ENCODE data around the gene MEF2C.

The MEF2C gene

DNA sequence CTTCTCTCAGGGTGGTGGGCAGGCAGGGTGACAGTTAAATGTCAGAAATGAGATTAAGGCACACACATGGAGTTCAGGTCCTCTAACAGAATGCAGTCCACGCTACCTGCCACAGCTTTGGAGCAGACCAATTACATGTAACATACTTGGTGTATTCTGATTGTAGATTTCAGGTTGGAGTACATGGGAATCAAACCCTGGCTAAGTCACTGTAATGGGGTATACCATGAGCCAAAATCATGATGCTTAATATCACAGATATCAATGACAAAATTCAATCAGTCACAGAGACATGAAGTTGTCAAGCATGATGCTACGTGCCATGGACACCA, 48.9 kb downstream of the MEF2C start:
- H3K27me3 ChIP-seq, result no peaks in the 10 kb centered on the region
- no peaks in the 10 kb centered on the region for H3K9me3 ChIP-seq
- H3K4me3 ChIP-seq, result no peak overlapping the region
- peaks cover 0 to 94% (median 15%) of the 10 kb centered on the region in 4 donors for H3K4me1 ChIP-seq
- peak overlapping the region; percentile 62 to 68 for H3K27ac ChIP-seq
- intact Hi-C loops (cut with DNase I; ENCODE audit: low total_unique reads), result no loop called here
- no peak for DNase-seq
- TF ChIP-seq, protein P1, sequence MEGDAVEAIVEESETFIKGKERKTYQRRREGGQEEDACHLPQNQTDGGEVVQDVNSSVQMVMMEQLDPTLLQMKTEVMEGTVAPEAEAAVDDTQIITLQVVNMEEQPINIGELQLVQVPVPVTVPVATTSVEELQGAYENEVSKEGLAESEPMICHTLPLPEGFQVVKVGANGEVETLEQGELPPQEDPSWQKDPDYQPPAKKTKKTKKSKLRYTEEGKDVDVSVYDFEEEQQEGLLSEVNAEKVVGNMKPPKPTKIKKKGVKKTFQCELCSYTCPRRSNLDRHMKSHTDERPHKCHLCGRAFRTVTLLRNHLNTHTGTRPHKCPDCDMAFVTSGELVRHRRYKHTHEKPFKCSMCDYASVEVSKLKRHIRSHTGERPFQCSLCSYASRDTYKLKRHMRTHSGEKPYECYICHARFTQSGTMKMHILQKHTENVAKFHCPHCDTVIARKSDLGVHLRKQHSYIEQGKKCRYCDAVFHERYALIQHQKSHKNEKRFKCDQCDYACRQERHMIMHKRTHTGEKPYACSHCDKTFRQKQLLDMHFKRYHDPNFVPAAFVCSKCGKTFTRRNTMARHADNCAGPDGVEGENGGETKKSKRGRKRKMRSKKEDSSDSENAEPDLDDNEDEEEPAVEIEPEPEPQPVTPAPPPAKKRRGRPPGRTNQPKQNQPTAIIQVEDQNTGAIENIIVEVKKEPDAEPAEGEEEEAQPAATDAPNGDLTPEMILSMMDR (IDR thresholded peaks at IDR 0.05), result no peak
- no peaks in the 10 kb centered on the region for H3K36me3 ChIP-seq

DNA sequence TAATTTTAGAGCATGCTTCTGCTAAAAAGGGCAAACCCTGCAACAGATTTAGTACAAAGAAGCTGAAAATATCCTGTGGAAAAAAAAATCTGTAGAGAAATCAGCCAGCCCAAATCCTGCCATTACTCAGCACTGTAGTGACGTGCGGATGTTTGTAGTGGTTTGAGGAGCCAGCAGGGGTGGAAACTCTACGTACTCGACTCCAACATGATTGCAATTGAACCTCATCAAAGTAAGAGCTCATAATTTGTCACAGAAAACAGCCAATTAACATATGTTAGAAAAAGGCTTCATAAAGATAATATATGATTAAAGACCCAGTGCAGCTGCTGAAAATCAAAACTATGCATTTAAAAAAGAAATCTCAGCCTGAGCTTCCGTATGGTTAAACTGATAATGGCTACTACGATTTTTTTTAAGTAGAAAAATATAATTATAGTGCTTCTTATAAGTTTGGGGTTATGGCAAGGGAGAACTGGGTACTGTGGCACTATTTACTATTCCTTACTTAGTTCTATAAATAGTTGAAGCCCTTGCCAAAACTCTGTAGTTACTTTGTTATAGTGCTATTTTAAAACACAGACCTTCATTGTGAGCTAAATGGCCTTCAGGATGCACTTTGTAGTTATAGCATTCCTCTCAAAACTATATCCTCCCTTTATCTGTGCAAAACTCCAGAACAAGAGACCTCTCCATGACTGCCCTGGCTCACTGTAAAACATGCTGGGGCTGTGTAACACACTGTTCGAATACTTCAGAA, 49.4 kb downstream of the MEF2C start:
- peak; percentile 68 to 78 for DNase-seq
- intact Hi-C loops (cut with DNase I; ENCODE audit: low total_unique reads), result no loop called here
- TF ChIP-seq, protein P1 (IDR thresholded peaks at IDR 0.05), result no peak
- Histone ChIP-seq H3K9me3 (no peaks in the 10 kb centered on the region), H3K36me3 (no peaks in the 10 kb centered on the region), H3K4me3 (peak overlapping the region; percentile 13 to 24), H3K4me1 (peaks cover 0 to 94% (median 15%) of the 10 kb centered on the region in 4 donors), H3K27ac (peak overlapping the region; percentile 62 to 68), H3K27me3 (no peaks in the 10 kb centered on the region)

DNA sequence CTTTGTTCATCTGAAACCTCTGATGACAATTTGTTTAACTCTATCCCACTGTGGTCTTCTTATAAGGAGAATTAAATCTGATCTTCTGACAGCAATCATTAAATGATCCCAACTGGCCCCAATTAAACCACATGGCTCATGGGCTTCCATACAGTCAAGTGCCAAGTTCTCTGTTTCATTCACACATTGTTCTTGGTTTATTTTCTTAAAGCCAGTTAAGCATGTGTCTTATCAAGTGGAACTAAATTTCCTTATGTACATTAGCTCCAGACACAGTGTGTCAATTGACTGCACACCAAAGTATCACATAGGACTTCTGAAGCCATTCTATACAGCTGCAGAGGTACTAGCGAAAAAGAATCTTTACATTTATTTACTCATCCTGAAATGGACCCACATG, 51.2 kb downstream of the MEF2C start:
- intact Hi-C loops (cut with DNase I; ENCODE audit: low total_unique reads), result no loop called here
- H3K4me1 ChIP-seq, result peaks cover 0 to 90% (median 20%) of the 10 kb centered on the region in 4 donors
- TF ChIP-seq, protein P1 (IDR thresholded peaks at IDR 0.05), result no peak
- H3K9me3 ChIP-seq, result no peaks in the 10 kb centered on the region
- no peak for DNase-seq
- H3K36me3 ChIP-seq, result no peaks in the 10 kb centered on the region
- H3K27ac ChIP-seq, result peak overlapping the region; percentile 35 to 70
- H3K4me3 ChIP-seq, result no peak overlapping the region
- H3K27me3 ChIP-seq, result no peaks in the 10 kb centered on the region

DNA sequence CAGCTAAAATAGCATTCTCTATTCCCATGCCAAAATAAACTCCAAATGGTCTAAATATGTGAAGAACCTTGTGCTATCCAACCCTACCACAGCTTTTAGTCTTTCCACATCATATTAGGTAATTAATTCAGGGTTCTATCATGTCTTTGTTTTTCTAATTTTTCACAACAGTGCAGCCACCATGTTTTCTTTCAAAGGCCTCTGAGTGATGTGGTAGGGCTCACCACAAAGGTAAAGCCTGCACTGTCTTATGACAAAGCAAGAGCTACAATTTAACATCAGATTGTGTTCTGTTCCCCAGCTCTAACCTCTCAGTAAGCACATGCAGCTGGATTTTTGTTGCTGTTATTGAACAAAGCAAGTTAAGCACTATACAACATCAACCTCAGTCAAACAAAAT, 52.4 kb downstream of the MEF2C start:
- H3K4me1 ChIP-seq, result peaks cover 0 to 94% (median 23%) of the 10 kb centered on the region in 4 donors
- intact Hi-C loops (cut with DNase I; ENCODE audit: low total_unique reads), result no loop called here
- peak overlapping the region in 1 of 2 donors; percentile 39 for H3K4me3 ChIP-seq
- H3K27ac ChIP-seq, result peak overlapping the region; percentile 70 to 73
- H3K9me3 ChIP-seq, result no peaks in the 10 kb centered on the region
- TF ChIP-seq, protein P1 (IDR thresholded peaks at IDR 0.05), result no peak
- no peaks in the 10 kb centered on the region for H3K36me3 ChIP-seq
- no peak for DNase-seq
- H3K27me3 ChIP-seq, result no peaks in the 10 kb centered on the region

DNA sequence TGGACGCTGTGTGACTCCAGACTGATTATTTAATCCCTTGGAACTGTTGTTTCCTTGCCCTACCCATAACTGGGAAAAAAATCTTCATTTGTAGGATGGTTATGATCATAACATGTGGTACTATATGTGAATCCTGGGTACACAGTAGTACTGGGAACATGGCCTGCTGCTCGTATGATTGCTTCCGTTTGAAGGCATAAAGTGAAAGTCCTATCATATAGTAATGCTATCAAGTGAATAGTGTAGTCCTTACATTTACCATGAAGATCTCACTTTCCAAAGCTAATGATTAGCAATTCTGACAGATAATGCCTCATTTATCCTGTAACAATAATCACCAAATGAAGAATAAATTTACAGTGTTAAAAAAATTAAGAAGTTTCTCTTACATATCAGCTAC, 53.2 kb downstream of the MEF2C start:
- H3K9me3 ChIP-seq, result no peaks in the 10 kb centered on the region
- H3K4me3 ChIP-seq, result peak overlapping the region; percentile 31 to 39
- H3K27ac ChIP-seq, result peak overlapping the region; percentile 70 to 73
- DNase-seq, result no peak
- intact Hi-C loops (cut with DNase I; ENCODE audit: low total_unique reads), result loop anchor here (5.0 kb wide), 2 partner anchors 42 to 53 kb away; partner anchors contain the start of gene MEF2C
- peaks cover 0 to 95% (median 26%) of the 10 kb centered on the region in 4 donors for H3K4me1 ChIP-seq
- H3K36me3 ChIP-seq, result no peaks in the 10 kb centered on the region
- TF ChIP-seq, protein P1 (IDR thresholded peaks at IDR 0.05), result no peak
- H3K27me3 ChIP-seq, result no peaks in the 10 kb centered on the region
